GM18519 (cell line): ENCODE results near the gene CD79B.

Source experiments
- ATAC-seq: cut with Tn5 transposase; IDR thresholded peaks from one replicate; pipeline ENCODE4 v1.9.1; 2021; ENCODE audit warnings: mild to moderate bottlenecking, moderate library complexity; ENCODE audit not compliant: unreplicated experiment, low FRiP score

CD79B gene

DNA sequence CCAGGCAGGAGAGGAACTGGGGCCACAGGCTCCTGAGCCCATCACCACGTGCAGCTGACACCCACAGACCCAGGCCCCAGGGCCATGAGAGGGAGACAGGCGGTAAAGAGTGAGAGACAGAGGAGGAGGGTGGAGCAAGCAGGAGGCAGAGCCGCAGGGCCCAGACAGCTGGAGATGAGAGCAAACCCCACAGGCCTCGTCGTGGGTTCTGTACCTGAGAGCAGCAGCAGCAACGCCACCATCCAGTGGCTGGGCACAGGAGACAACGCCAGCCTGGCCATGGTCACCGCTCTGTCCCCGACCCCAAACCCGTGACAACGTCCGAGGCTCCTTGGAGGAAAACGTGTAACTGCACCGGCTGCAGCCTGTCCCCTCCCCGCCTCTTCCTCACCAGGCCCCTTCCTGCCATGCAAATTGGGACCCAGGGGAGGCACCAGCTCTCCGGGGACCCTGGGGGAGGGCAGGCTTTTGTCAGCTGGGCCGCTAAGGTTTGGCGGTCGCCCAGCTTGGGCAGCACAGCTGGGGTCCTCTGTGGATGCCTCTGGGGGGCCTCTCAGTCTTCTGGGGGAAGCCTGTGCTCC lies at the start of gene CD79B:
Gene CD79B (minus strand): TSS at position 351 of the 581 bp plus-strand sequence. CDS start 70 bp downstream, at position 281.
- no peak for ATAC-seq

- ATAC-seq: no peak
Measured at GRCh38 chr17:63978272-63979200, 46.4 kb upstream of the CD79B start.

- no peak for ATAC-seq
Measured at GRCh38 chr17:63976702-63977101, 44.6 kb upstream of the CD79B start.

DNA sequence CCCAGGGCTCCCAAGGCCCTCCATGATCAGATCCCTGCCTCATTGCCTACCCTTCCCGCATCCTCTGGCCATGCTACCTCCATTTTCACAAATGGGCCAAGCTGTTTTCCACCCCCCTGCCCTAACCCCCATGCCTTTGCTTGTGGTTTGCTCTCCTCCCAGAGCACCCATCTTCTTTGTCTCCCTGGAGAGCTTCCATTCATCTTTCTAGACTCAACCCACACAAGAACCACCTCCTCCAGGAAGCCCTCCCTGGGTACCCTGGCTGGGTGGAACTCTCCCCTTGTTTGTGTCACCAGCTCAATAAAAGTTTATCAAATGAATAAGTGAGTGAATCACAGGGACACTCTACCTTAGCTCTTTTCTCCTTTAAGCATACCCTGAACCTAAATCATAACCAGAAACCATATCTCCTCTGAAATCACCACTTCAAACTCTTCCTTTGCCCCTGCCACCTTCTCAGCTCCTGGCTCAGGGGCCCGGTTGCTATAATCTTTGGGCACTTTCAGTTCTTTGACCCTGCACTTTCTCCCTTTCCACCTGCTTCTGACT lies 43.5 kb upstream of the CD79B start:
- no peak for ATAC-seq

GRCh38 chr17:63974594-63975192 lies 42.6 kb upstream of the CD79B start:
- ATAC-seq: no peak

DNA sequence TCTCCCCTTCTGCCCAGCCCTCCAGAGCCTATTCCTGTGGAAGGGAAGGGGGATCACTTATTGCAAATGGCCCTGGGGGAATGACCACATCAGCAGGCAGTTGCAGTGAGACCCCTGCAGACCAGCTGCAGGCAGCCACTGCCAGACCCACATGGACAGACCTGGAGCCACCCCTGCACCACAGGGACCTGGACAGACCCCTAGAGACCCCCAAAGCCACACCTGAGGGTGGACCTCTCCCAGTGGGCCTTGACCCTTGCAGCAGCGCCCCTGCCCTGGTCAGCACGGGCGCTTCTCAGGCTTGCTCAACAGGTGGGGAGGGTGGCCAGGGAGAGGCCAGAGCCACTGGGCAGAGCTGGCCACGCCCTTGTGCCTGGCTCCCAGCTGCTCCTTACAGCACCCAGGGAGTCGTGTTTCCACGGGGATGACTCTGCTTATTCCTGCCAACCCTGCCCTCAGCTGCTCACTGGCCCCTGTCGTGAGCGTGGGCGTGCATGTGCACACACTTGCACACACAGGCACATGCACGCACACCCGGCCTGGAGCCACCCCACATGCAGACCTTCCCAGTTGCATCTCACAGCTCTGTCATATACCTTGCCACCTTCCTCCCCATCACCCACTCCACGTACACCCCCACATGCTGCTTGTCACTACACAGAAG lies 41.9 kb upstream of the CD79B start:
- no peak for ATAC-seq

DNA sequence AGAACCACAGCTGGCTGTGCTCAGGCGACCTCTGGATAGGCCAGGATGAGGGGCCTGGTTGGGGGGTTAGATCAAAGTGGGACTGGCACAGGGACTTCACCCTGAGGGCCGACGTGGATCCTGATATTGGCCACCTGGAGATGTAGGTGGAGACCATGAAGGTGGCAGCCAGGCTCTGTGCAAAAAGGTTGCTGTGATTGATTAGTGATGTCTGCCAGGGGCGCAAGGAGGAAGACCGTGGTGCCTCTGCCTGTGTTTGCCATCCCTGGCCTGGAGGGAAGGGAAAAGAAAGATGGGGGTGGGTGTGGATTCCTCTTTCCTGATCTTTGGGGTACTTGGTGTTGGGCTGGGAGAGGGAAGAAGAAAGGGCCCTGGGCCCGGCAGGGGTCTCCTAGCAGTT lies 41.1 kb upstream of the CD79B start:
- no peak for ATAC-seq

DNA sequence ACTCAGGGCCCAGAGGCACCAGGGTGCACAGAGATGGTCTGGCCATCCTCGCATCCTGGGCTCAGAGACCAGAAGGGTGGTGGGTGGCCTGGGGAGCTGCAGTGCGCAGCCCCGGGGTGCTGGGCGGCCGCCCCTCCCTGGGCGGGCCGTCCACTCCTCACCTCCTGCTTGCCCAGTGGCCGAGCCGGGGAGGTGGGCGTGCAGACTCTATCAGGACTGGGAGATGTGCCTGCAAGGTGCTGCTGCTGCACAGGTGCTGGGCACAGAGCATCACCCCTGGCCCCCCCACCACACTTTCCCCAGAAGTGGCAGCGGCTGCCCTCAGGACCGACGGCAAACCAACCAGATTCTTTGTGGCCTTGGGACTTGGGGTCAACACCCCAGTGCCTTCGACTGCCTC lies 40.7 kb upstream of the CD79B start, which contains the start of gene SCN4A:
Gene SCN4A (minus strand): TSS at position 123 of the 400 bp plus-strand sequence. CDS start 77 bp downstream, at position 46.
- ATAC-seq: no peak

- ATAC-seq: no peak
Measured at GRCh38 chr17:63969278-63969677, 37.1 kb upstream of the CD79B start.

- ATAC-seq: no peak
Measured at GRCh38 chr17:63967953-63968352, 35.8 kb upstream of the CD79B start.

DNA sequence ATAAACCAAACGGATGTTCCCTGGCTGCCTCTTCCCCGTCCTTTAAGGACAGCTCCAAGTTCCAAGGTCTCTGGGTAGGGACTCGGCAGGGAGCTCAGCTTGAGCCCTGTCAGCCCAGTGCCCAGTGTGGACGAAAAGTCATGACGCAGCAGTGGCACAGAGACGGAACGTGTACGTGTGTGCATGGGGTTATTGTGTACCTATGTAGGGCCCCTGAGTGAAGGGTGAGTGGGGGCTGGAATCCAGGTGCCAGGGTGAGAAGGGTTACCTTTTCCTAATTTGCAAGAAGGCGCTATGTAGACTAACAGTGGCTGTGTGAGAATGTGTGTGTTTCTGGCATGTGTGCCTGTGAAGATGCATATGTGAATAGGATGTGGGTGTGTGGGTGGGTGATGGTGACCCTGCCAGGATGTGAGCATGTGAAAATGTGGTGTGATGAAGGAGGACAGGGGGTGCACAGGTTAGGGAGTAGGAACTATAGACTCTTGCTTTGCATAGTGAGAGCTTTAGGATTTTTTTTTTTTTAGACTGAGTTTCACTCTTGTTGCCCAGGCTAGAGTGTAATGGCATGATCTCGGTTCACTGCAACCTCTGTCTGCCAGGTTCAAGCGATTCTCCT lies 34.6 kb upstream of the CD79B start:
- no peak for ATAC-seq

DNA sequence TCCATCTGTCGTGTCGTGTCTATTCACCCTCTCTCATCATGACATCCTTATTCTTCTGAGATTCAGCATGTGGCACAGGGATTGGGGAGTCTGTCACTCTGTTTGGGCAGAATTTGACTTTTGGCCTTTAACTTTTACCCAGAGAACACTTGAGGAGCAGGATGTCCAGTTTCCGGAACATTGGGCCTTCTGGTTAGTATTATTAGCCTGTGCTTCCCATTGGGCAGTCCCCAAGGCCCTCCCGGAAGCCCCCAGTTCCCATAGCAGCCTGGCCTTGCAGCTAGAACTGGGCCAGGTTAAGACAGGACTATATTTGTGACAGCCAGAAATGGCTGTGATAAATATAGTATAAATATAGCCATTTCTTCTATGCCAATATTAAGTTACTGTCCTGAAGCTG lies 31.0 kb upstream of the CD79B start:
- no peak for ATAC-seq

DNA sequence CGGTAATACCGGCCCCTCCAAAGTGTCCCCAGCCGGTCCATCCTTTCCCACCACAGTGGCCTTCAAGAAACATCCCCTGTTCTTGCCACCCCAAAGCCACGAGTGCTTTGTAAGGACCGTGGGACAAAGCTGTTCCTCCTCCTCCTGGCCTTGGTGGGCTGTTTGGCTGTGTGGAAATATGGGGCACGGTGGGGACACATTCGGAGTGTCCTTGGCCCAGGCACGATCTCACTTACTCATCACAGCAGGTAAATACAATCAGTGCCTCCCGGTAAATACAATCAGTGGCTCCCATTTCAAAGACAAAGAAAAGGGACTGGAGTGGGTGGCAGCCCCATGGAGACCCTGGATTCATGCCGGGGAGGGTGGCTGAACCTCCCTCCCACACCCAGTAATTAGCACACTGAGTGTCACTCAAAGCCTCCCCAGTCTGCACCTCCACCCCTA lies 30.2 kb upstream of the CD79B start:
- ATAC-seq: no peak

DNA sequence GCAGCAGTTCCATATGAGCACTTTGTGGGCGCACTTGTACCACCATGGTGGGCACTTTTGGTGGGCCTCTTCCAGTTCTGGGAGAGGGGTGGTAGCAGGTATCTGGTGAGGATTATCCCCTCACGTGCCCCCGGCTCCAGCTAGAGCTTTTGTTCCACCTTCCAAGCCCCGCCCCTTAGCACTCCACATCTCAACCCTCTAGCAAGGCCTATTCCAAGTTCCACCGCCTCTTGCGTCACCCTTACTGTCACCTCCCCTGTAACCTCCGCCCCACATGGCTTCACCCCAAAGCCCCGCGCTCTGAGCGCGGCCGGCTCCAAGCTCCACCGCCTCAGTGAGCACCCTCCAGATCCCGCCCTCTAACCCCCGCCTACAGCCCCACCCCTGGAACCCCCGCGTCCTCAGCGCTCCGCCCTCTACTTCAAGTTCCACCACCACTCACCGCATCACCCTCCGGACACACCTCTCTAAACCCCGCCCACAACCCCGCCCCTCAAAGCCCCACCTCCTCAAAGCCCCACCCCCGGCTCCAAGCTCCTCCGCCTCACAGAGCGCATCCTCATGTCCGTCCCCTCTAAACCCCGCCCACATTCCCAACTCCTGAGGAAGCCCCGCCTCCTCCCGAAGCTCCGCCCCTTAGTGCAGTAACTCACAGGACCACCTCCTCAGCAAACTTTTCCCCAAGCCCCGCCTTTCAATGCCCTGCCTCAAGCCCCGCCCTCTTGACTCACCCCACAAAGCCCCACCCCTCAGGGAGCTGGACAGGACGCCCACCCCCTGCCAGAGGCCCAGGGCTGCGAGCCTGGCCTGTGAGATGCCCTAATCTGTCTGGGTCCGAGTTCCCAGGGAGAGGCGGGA lies 29.5 kb upstream of the CD79B start:
- ATAC-seq: no peak

DNA sequence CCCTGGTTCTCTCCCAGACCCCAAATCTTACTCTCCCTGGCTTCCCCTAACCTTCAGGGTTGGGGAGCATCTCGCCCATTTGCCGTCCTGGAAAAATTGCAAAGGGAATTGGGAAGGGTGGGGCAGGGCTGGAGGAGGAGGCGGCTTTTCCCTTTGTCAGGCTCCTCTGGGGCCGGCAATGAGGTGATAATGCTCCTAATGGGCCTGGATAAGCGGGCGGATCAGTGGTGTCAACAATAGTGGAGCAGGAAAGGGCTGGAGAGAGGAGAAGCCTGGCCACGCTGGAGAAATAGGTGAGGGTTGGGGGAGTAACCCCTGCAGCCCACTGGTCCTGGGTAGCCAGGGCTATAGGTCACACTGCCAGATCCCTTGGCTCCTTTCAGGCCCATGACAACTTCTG lies 28.3 kb upstream of the CD79B start:
- ATAC-seq: no peak

DNA sequence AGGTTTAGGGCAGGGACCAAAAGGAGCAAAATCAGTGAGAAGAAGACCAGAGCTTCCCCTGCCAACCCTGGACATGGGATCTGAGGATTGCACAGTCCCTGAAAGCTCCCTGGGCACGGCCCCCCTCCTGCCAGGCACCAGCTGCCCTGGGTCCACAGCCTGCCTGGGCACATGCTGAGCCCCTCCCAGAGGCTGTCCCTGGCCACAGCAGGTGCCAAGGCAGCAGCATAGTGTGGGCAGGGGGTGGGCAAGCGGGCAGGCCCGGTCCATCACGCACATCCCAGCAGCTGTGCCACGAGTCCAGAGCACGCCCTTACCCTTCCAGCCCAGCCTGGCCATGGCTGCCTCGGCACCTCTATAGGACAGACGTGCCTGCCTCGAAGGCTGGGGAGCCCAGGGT lies 27.9 kb upstream of the CD79B start:
- no peak for ATAC-seq

DNA sequence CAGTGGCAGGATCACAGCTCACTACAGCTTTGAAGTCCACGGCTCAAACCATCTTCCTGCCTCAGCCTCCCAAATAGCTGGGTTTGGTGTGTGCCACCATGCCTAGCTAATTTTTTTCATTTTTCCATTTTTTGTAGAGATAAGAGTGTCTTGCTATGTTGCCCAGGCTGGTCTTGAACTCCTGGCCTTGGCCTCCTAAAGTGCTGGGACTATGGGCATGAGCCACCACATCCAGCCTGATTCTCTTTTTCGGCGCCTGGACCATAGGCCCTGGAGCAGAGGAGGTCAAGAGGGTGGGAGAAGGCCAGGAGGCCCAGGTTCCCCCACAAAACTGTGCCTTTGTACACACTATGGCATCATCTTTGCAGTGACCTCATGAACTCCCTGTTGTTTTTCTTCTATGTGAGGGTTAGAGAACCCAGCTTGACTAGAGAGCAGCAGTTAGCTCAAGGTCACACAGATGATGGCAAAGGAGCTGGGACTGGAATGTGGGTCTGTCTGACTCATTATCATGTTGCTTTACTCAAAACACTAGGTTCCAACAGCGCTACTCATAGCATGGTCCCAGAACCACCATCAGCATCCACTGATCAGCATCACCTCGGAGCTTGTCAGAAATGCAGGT lies 24.3 kb upstream of the CD79B start:
- no peak for ATAC-seq

DNA sequence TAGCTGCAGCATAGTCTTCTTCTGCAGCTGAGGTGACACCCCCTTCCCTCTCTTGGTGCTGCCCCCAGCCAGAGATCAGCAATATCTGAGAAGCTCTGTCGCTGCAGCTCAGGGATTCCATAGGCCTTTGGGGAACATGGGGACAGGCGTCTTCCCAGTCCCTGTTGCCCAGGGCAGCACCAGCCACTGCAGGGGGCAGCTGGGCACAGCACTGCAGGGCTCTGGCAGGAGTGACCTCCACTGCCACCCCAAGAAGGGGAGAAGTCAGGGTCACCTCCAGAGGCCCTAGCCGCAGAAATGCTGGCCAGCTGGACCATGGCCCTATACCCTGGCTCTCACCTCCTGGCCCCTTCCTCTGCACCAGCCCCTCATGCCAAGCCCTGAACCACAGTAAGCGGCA lies 23.7 kb upstream of the CD79B start:
- ATAC-seq: no peak

- no peak for ATAC-seq
Measured at GRCh38 chr17:63955232-63955631, 23.1 kb upstream of the CD79B start.
